Urinary bladder (tissue), 2 donors: ENCODE results near the gene CLDND2. TPM values are rescaled to one million over a fixed set of nuclear protein-coding genes. Genes with fewer than 3 reads are reported as not detected.

Experiments used
- polyA plus RNA-seq: library from polyadenylated mRNA; stranded (reverse); fragments of 200-250 nt; gene quantifications from one replicate; pipeline ENCODE4 v1.2.3, GENCODE V29; 2013
- total RNA-seq: library from RNA; depleted of rRNA; stranded (reverse); fragments of >200 nt; gene quantifications from one replicate; pipeline ENCODE4 v1.2.3, GENCODE V29; 2014
- donor health status: healthy.

CLDND2 gene
- total and polyA plus RNA-seq, 2 donors, result 0.85 TPM; not detected in 1

Other genes with a start within 250 kb of the CLDND2 start
- gene SIGLEC9, start 244.1 kb downstream of the CLDND2 start, total RNA-seq, result 1.4 TPM
- gene SIGLEC9, start 244.1 kb downstream of the CLDND2 start, polyA plus RNA-seq, result 5.5 TPM
- gene SIGLEC7, start 226.7 kb downstream of the CLDND2 start, total RNA-seq, result 0.85 TPM
- 3.4 TPM for gene SIGLEC7, start 226.7 kb downstream of the CLDND2 start, polyA plus RNA-seq
- gene CD33, start 143.9 kb downstream of the CLDND2 start, total RNA-seq, result 4.7 TPM
- gene CD33, start 143.9 kb downstream of the CLDND2 start, polyA plus RNA-seq, result 5.6 TPM
- not detected for gene SIGLECL1, start 117.9 kb downstream of the CLDND2 start, total RNA-seq
- gene SIGLECL1, start 117.9 kb downstream of the CLDND2 start, polyA plus RNA-seq, result not detected
- gene IGLON5, start 57.4 kb downstream of the CLDND2 start, total RNA-seq, result 0.21 TPM
- gene IGLON5, start 57.4 kb downstream of the CLDND2 start, polyA plus RNA-seq, result 0.25 TPM
- 0.74 TPM for gene VSIG10L, start 26.9 kb downstream of the CLDND2 start, total RNA-seq
- gene VSIG10L, start 26.9 kb downstream of the CLDND2 start, polyA plus RNA-seq, result 3.7 TPM
- gene ETFB, start 2.6 kb downstream of the CLDND2 start, total RNA-seq, result 25.1 TPM
- gene ETFB, start 2.6 kb downstream of the CLDND2 start, polyA plus RNA-seq, result 121 TPM
- 1.3 TPM for gene NKG7, start 3.7 kb upstream of the CLDND2 start, total RNA-seq
- 5.1 TPM for gene NKG7, start 3.7 kb upstream of the CLDND2 start, polyA plus RNA-seq
- not detected for gene LIM2, start 19.0 kb upstream of the CLDND2 start, total RNA-seq
- gene LIM2, start 19.0 kb upstream of the CLDND2 start, polyA plus RNA-seq, result not detected
- not detected for gene C19orf84, start 21.6 kb upstream of the CLDND2 start, total RNA-seq
- gene C19orf84, start 21.6 kb upstream of the CLDND2 start, polyA plus RNA-seq, result not detected
- gene SIGLEC10, start 48.6 kb upstream of the CLDND2 start, total RNA-seq, result 0.85 TPM
- 10.6 TPM for gene SIGLEC10, start 48.6 kb upstream of the CLDND2 start, polyA plus RNA-seq
- 0.90 TPM for gene SIGLEC8, start 89.5 kb upstream of the CLDND2 start, total RNA-seq
- 0.61 TPM for gene SIGLEC8, start 89.5 kb upstream of the CLDND2 start, polyA plus RNA-seq
- not detected for gene CEACAM18, start 109.5 kb upstream of the CLDND2 start, total RNA-seq
- gene CEACAM18, start 109.5 kb upstream of the CLDND2 start, polyA plus RNA-seq, result not detected
- gene SIGLEC12, start 132.8 kb upstream of the CLDND2 start, total RNA-seq, result 0.11 TPM
- 0.37 TPM for gene SIGLEC12, start 132.8 kb upstream of the CLDND2 start, polyA plus RNA-seq
- gene SIGLEC6, start 162.7 kb upstream of the CLDND2 start, total RNA-seq, result 4.0 TPM
- 1.4 TPM for gene SIGLEC6, start 162.7 kb upstream of the CLDND2 start, polyA plus RNA-seq
- gene ZNF175, start 202.3 kb upstream of the CLDND2 start, total RNA-seq, result 10.2 TPM
- gene ZNF175, start 202.3 kb upstream of the CLDND2 start, polyA plus RNA-seq, result 4.9 TPM